ENCODE results near the gene HDHD5.
"Not testable (repeated sequence)": the region's sequence is repeated elsewhere in the genome, so short reads cannot be mapped to it uniquely, and the experiment has no call there.

Gene HDHD5

DNA sequence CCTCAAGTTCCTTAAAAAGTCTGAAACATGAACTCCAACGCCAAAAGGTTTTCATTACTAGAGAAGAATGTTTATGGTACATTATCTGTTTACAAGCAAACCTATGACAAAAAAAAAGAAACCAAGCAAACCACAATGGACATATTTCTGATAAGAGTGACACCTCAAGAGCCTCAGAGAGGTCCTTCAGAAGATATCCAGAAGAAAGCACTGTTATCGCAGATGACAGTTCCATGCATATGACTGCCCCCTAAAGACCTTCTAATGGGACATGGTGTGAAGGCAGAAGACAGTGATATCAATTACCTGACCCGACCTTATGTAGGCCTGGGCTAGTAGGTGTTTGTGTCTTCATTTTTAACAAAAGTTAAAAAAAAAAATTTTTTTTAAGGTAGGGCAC lies 3.1 kb downstream of the HDHD5 start:
- no peak for DNase-seq (ENCODE audit: low read depth in 2 of 2)

DNA sequence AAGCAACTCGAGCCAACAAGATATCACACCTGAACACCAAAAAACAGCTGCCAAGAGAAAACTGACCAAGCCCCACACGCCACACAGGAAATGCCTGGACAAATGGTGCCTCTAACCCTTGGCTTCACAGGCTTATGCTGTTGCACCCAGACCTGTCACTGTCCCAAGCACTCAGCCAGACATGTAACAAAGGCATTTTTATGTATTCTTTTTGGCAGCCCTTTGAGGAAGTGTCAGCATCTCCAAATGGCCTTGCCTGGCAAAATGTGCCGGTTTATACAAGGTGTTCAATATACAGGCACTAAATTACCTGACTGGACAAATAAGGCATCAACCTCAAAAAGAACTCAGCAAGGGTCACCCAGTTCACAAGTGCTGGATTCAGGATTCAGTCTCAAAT lies 6.1 kb downstream of the HDHD5 start:
- DNase-seq (ENCODE audit: low read depth in 2 of 2), result no peak

DNA sequence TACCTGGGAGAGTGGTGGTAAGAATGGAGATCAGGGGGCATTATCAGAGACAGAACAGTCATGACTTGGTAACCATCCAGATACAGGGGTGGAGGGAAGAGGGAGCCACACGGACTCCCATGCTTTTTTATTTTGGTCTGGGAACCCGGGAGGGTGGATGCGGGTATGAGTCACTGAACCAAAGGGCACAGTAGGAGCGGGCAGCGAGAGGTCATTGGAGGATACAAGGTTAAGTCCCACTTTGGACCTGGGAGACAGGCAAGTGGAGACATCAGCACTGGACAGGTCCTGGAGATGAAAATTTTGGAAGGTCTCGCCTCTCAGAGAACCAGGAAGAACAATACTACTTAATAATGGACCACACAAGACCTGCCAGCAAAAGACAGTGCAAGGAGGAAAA lies 6.7 kb downstream of the HDHD5 start:
- DNase-seq (ENCODE audit: low read depth in 2 of 2), result no peak

DNA sequence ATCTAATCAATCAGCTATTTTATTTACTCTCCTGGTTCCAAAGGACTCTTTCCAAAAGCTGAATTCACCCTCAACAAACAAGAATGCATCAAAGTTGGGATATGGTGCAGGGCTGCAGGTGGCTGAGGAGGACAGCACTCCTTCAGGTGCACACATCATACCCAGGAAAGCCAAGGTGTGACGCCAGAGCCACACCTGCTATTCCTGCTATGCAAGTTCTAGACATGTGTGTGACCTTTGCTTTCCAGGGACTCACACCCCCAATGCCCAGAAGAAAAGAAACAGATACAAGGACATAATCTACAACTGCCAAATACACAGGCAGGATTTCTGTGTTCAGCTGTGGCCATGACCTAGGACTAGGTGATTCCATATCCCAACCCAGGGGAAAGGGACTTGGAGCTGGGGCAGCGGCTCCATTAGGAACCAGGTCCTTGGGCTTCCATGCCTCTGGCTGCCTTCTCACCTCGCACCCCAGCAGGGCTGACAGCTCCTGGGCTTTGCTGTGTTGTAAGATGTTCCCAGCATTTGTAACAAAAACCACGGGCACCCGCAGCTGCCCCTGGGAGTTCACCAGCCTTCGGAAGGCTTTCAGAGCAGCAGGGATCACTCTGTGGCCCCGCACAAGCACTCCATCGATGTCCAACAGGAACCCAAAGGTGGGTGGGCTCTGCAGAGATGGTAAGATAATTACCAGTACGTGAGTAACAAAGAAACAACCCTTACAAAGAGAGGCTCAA lies 9.8 kb downstream of the HDHD5 start:
- DNase-seq (ENCODE audit: low read depth in 2 of 2), result no peak

DNA sequence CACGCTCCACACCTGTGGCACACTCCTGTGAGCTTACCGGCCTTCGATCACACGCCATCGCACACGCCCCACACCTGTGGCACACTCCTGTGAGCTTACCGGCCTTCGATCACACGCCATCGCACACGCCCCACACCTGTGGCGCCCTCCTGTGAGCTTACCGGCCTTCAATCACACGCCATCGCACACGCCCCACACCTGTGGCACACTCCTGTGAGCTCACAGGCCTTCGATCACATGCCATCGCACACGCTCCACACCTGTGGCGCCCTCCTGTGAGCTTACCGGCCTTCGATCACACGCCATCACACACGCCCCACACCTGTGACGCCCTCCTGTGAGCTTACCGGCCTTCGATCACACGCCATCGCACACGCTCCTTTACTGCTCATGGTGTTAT lies 11.6 kb downstream of the HDHD5 start:
- not testable (repeated sequence) for DNase-seq (ENCODE audit: low read depth in 2 of 2)

DNA sequence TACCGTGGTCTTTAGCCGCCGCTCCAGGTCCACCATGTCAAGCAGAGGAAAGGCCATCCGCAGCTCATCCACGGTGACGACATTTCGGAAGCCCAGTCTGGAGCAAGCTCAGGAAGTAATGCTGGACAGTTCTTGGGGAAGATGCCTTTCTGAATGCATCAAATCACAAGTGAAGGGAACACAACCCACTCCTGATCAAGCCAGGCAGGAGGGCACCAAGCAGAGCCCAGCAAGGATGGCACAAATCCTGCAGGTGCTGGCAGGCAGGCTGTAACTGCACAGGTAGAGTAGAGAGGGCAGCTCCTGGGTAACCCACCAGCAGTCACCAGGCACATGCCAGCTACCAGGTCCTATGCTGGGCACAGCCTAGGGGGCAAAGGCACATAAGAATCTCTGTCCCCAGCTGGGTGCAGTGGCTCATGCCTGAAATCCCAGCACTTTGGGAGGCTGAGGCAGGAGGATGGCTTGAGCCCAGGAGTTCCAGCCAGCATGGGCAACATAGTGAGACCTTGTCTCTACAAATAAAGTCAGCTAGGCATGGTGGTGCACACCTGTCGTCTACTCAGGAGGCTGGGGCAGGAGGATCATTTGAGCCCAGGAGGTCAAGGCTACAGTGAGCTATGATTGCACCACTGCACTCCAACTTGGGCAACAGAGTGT lies 13.9 kb downstream of the HDHD5 start:
- no peak for DNase-seq (ENCODE audit: low read depth in 2 of 2)

DNA sequence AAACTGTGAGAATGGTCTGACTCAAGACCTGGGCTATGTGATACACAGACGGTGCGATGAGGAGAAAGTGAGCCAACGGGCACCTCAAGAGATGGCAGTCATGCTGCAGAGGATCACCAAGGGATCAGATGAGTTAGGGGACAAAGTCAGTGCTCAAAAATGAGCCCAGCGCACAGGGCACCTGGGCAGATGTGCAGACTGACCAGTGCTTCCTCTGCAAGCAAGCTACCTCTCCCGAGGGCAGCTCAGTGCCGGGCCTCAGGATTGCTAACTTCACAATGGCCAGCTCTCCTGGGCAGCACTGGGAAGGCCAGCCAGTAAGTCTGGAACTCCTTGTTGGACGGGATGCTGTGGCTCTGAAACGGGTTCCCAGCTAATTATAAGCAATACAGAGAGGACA lies 15.3 kb downstream of the HDHD5 start:
- DNase-seq (ENCODE audit: low read depth in 2 of 2), result no peak

DNA sequence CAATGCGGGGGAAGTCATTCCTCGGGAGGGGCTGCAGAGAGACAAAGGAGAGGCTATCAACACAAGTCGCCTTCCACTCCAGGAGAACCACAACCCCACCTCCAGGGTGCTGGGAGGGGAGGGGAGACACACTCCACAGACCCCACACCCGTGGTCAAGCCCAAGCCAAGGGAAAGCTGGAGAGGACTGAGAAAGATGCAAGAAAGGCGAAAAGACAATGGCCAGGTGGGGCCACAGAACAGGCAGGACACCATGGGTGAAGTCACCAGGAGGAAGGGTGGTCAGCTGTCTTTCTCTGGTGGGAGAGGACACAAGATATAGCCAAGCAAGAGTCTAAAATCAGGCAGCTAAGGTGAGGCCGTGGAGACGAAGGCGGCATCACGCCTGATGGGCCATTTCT lies 16.0 kb downstream of the HDHD5 start:
- no peak for DNase-seq (ENCODE audit: low read depth in 2 of 2)

DNA sequence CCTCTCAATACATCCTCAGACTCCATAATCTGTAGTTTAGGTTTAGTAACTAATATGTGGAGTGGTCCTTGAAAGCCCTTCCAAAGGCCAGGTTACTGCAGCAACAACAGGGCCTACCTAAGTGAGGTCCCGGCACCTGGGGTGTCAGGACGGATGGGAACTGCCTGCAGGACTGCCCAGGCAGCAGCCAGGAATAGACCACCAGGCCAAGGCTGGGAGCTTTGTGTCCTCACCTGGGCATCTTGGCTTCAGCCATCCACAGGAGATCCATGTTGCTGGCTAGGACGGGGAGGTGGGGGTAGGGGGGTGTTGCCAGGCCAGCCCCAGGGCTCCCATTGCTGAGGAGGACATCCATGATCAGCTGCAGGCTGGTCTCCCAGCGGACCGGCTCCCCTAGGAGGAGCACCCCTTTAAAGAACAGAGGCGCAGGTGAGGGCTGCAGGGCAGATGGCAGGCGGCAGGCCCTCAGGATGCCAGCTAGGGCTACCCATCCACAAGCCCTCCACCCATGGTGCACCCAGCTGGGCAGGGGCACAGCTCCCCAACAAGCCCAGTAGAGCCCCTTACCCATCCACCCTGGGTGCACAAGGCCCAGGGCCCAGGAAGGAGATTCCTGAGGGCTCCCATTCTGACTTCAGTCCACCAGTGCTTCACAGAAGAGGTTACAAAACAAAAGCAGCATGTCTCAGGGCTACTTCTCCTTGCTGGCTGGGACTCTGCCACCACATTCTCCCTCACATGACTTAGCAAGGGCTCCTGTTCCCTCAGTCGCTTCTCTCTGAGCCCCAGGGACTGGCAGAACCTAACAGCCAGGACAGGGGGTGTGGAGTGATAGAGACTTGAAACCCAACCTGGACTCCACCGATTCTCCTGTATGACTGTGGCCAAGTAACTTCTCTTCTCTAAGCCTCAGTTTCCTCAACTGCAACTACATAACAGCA lies 18.0 kb downstream of the HDHD5 start:
- DNase-seq (ENCODE audit: low read depth in 2 of 2), result no peak

DNA sequence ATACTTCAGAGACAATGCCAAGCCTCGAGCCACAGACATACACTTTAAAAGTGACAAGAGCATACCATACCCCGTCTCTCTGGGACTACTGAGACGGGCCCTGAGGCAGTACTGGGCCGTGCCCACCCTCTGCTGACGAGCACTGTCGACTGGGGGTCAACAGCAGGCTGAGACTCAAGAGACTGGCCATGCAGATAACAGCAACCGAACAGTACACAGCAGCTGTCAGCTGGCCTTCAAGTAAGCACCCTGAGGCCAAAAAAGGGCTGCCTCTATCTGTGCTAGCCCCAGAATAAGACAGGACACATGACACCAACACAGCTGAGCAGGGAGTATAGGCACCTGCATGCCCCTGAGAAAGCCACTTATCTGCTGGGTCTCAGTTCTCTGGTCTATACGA lies 19.1 kb downstream of the HDHD5 start:
- no peak for DNase-seq (ENCODE audit: low read depth in 2 of 2)

DNA sequence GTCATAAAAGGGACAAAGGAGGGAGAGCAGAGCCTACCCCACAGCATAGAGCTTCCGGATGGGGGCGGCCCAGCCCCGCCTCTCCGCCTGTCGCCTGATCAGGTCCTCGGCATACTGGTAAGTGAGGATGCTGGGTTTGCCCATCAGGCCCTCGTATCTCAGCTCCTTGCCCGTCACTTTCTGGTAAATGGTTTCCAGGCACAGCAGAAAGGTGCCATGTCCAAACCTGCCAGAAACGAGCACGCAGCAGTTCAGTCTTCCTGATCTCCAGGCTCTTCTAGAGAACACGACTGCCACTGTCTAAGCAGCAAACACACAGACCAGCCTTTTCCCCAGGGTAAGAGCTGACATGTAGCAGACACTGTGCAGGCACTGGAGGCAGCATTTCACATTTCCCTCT lies 20.6 kb downstream of the HDHD5 start:
- DNase-seq (ENCODE audit: low read depth in 2 of 2), result no peak

DNA sequence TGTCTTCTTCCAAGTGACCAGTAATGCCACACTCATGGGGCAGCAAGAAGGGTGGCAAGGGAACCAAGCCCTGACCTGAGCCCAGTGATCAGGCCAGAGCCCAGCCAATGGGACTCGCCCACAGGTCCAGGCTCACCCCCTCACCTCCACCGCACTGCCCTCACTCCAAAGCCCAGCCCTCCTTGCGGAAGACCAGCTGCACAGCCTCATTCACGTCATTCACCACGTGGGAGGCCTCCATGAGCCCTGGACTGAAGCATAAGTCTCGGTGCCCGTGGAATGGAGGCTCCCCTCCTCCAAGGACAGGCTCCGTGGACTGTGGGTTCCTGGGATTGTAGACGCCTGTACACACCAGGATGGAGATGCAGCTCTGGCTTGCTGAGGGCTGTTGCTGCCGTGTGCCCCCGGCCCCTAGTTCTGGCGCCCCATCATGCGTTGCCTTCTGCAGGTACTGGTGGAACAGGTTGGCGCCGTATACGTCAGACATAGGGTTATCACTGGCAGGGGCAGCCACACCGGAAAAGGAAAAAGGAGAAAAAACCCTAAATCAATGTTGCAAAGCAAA lies 21.1 kb downstream of the HDHD5 start:
- no peak for DNase-seq (ENCODE audit: low read depth in 2 of 2)

DNA sequence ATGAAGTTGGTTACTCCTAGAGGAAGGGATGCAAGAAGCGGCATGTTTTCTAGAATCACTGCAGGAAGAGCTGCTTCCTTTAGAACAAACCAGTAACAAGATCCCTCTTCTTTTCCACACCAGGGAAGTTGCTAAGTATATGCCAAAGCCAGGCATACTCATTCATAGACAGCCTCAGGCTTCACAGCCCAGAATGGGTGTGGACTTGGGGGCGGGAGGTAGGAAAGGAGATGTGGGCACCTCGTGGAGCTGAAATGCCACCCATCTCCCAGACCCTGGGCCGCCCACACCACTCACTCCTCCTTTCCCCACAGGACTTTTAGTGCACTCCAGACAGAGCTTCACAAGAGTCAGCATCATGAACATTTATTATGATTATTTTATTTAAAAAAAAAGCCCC lies 21.9 kb downstream of the HDHD5 start:
- no peak for DNase-seq (ENCODE audit: low read depth in 2 of 2)

DNA sequence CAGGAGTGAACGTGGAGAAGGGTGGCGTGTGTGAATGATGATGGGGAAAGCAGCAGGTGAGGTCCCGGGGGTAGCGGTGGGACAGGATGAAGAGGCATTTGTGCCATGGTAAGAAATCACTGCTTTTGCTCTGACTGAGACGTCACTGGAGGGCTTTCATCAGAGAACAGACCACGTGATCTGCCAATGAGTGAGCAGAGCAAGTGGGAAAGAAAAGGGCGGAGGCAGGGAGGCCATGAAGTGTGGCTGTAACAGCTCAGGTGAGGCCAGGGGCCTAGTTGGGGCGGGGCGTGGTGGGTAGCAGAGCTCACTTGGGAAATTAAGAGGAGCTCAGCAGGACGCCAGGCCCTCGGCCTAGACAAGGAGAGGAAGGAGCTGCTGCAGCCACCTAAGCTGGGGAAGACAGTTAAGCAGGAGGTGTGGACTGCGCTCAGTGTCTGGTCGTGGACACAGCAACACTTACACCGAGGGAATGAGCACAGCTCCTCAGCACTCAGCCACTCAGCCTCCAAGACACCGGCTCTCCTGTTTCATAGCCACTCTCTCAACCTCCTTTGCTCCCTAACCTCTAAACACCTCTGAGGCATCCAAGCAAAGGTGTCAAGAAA lies 23.8 kb downstream of the HDHD5 start:
- DNase-seq (ENCODE audit: low read depth in 2 of 2), result no peak

DNA sequence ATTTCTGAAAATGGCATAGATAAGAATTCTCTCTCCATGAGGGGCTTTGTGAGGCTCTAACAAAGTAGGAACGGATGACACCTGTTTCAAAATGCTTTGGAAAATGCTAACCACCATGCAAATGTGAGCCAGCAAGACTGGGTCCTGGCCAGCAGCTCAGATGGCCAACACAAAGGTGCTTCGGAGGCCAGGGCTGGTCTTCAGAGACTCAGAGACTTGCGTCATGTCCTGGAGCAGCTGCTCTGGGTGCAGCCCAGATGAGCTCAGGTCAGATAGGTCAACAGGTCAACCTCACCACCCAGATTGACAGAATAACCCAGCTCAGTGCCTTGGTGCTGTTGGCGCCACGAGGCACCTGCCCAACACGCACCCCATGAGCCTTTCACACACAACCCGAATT lies 25.9 kb downstream of the HDHD5 start:
- no peak for DNase-seq (ENCODE audit: low read depth in 2 of 2)

DNA sequence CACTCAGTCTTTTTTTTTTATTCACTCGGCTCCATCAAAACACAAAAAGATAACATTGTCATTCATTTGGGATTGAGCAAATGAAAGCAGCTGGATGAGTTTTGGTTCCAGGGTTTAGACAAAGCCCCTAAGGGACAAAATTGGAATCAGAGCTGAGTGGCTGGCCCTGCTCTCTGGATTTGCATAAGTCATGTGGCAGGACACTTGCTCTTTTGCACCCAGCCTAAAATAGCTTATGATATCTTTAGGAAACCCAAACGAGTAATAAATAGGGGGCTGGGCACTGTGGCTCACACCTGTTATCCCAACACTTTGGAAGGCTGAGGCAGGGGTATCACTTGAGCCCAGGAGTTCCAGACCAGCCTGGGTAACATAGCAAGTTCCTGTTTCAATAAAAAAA lies 27.0 kb downstream of the HDHD5 start:
- DNase-seq (ENCODE audit: low read depth in 2 of 2), result no peak

DNA sequence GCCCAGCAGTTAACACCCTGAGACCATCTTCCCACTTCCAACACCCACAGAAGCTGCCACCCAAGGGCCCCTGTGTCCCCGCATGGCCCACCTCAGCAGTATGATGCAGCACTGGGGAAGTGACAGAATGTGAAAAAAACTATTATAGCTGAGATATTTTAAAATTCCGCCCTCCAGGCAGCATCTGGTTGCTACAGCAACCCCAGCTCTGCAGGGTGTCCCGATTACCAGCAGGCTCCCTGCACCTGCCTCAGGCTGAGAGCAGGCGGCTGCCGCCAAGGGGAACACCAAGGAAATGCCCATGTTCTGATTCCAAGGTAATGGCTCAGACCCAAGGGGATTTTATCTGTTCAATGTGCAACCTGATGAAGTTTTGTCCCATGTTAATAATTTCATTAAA lies 27.4 kb downstream of the HDHD5 start:
- no peak for DNase-seq (ENCODE audit: low read depth in 2 of 2)

DNA sequence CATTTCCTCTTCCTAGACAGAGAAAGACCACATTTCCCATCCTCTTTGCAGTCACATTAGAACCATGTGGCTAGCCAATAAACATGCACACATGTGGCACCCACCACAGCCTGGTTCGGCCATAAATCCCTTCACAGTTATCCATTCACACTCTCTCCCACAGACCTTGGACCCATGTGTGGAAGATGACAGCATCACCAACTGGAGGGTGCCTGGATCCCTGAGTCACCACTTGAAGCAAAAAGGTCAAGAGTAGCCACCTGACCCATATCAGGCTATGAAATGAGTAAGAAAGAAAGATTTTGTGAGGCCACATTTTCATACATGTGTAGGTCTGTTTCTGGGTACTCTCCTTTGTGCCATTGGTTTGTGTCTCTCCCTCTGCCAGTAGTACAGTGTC lies 28.9 kb downstream of the HDHD5 start:
- DNase-seq (ENCODE audit: low read depth in 2 of 2), result no peak

DNA sequence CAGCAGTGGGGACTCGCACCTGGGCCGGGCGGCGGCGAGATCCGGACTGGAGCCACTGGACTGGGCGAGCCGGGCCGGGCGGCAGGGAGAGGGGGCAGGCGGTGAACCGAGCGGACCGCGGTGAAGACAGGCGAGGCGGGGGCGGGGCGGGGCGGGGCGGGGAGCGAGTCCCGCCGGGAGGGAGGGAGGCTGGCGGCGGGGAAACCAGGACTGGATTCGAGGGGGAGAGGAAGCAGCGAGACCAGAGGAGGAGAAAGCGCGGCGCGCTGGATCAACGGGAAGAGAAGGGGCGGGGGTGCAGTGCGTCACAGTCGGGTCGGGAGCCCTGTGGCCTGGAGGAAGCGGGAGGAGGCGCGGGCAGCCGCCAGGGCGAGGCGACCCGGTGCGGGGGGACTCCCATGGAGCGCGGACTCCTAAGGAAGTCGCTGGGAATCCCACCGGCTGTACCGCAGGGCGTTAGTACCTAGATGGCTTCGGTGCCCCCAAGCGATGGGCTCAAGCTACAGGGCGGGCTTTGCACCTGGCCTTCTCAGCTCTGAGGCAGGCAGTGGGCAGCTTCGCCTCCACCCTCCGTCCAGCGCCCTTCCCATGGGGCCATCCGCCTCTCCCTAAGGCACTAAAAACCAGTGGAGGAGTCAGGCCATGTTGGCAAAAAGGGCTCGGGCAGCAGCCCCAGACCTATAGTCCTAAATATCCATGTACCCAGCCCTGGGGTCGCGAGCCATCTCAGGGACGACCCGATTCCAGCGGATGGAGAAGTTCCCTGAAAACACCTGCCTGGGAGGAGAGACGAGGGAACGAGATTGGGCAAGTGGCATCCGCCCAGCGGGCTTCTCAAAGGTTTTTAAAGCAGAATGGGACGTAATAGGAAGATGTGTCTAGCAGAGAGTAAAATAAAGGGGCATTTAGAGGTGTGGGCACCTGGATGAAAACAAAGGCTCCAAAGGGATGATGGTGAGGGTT lies 37.6 kb downstream of the HDHD5 start, which contains the start of gene TMEM121B:
Gene TMEM121B (minus strand): TSS at position 128 of the 963 bp plus-strand sequence. CDS start 233 bp downstream, outside the sequence.
- DNase-seq (ENCODE audit: low read depth in 2 of 2), result no peak

DNA sequence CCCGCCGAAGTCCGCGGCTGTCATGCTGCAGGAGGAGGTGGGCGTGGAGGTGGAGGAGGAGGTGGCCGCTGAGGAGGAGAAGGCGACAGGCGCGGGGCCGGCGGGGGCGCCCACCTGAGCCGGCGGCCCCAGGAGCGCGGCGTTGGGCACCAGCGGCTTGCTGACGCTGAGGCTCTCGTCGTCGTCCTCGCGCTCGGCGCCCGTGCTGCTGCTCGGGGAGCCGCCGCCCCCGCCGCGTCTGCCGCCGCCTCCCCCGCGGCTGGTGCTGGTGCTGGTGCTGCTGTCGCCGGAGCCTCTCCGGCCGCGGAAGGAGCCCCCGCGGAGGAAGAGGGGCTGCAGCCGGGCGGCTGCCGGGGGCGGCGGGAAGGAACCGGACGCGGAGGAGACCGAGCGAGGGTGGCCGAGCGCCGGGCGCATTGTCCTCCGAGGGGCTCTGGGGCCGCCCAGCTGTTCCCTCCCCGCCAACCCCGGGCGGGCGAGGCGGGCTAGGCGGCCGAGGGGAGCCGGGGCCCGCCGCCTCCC lies 38.3 kb downstream of the HDHD5 start:
- DNase-seq (ENCODE audit: low read depth in 2 of 2), result no peak
